ENCODE data around the gene SERPINB8.

SERPINB8 gene

GRCh38 chr18:64019922-64020756, 50.3 kb downstream of the SERPINB8 start:
- DNase-seq: no peak

GRCh38 chr18:64026350-64026749, 56.5 kb downstream of the SERPINB8 start:
- no peak for DNase-seq

- no peak for DNase-seq
Measured at GRCh38 chr18:64027931-64028695, 58.2 kb downstream of the SERPINB8 start.

- DNase-seq: no peak
Measured at GRCh38 chr18:64029096-64029495, 59.2 kb downstream of the SERPINB8 start.

- no peak for DNase-seq
Measured at GRCh38 chr18:64031411-64031810, 61.5 kb downstream of the SERPINB8 start.

GRCh38 chr18:64032312-64032711, 62.4 kb downstream of the SERPINB8 start:
- DNase-seq: no peak

- DNase-seq: no peak
Measured at GRCh38 chr18:64037812-64038414, 68.0 kb downstream of the SERPINB8 start.

All from NCI-H187 treated with DMSO at 0.1 percent for 48 hours (cell line).